ENCODE data around the gene DNAJC5.
"Not testable (repeated sequence)": the region's sequence is repeated elsewhere in the genome, so short reads cannot be mapped to it uniquely, and the experiment has no call there.

DNAJC5 gene

DNA sequence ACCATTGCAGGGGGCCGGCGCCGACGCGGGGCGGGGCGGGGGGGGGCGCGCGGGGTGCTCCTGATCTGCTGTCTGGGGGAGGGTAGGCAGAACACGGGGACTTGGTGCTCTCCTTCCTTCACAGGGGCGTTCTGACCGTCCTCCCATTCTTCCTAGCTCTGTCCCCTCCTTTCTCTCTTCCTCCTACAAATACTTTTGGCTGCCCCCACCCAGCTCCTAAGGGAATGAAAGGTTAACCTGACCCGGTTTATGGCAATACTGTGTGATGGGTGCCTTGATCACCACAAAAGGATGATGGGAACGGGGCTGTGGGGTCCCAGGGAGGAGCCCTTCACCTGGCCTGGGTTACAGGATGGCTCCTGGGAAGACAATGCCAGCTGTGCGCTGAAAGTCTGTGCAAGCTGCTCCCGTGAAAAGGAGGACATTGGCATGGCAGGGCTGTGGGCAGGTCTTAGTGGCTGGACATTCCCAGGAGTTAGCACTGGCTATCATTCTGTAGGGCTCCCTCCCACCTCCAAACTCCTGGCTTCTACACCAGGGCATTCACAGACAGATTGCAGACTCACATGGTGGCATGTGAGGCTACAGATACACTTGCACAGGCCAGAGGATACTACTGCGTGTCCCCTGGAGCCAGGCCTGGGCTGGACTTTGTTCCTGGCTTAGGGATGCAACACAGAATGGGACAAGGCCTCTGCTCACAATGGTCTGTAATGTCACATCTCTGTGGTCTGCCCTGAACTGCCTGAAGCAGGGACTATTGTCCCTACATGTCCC, 31.7 kb upstream of the DNAJC5 start:
- Histone ChIP-seq H3K9me3 (ENCODE audit: control insufficient read depth in 1 of 2, low read length in 2 of 2) (no peaks in the 10 kb centered on the region), H3K4me1 (ENCODE audit: control insufficient read depth in 1 of 2, insufficient read depth in 2 of 2, low read length in 2 of 2) (peaks cover 5 to 37% of the 10 kb centered on the region in 2 donors), H3K4me3 (ENCODE audit: low read depth in 1 of 2, low read length in 2 of 2) (peak overlapping the region; percentile 78 to 95), H3K27me3 (ENCODE audit: low read depth, low read length) (no peaks in the 10 kb centered on the region), H3K36me3 (ENCODE audit: control insufficient read depth in 1 of 2, insufficient read depth in 2 of 2, low read length in 2 of 2) (peaks cover 0 to 22% of the 10 kb centered on the region in 2 donors), H3K27ac (ENCODE audit: low read length) (peak overlapping the region; percentile 92)

DNA sequence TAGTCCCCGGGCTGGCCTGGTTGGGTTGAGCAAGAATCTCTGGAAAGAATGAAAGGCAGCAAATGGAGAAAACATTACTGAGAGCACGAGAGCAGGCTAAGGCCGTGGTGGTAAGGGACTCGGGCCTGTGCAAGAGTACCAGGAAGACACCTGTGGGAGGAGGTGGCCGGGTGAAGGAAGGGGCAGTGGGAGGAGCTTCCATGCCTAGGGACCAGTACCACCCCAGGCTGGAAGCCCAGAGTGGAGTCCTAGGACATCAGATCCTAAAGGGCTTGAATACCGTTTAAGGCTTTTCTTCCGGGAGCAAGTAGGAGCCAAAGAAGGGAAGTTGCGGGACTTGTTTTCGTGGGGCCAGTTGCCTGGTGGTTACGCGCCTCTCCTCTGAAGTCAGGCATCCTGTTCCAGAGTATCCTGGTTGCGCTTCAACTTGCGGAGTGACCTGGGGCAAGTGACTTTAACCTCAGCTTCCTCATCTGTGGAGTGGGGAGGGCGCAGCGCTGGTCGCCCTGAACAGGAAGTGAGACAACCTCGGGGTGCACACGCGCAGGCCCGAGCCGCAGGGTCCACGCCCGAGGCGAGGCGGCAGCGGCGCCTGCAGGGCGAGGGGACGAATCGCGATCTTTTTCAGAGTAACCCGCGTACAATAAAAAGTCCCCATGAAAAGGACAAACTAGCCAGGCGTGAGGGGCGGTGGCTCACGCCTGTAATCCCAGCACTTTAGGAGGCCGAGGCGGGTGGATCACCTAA, 31.0 kb upstream of the DNAJC5 start:
- H3K4me3 ChIP-seq (ENCODE audit: low read depth in 1 of 2, low read length in 2 of 2): peak overlapping the region; percentile 78 to 95
- peak overlapping the region; percentile 92 for H3K27ac ChIP-seq (ENCODE audit: low read length)
- H3K27me3 ChIP-seq (ENCODE audit: low read depth, low read length): no peaks in the 10 kb centered on the region
- peaks cover 3 to 29% of the 10 kb centered on the region in 2 donors for H3K4me1 ChIP-seq (ENCODE audit: control insufficient read depth in 1 of 2, insufficient read depth in 2 of 2, low read length in 2 of 2)
- H3K36me3 ChIP-seq (ENCODE audit: control insufficient read depth in 1 of 2, insufficient read depth in 2 of 2, low read length in 2 of 2): peaks cover 1 to 29% of the 10 kb centered on the region in 2 donors
- H3K9me3 ChIP-seq (ENCODE audit: control insufficient read depth in 1 of 2, low read length in 2 of 2): no peaks in the 10 kb centered on the region

DNA sequence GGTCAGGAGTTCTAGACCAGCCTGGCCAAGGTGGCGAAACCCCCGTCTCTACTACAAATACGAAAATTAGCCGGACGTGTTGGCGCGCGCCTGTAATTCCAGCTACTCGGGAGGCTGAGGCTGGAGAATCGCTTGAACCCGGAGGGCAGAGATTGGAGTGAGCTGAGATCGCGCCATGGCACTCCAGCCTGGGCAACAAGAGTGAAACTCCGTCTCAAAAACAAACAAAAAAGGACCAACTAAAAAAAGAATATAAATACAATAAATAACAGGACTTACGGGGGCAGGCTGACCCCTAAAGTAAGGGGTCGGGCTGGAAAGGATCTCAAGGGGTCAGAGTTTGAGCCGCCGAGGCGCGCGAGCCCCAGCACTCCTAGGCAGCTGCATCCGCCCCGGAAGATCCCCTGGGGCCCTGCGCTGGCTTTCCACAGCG, 30.4 kb upstream of the DNAJC5 start:
- peak overlapping the region; percentile 92 for H3K27ac ChIP-seq (ENCODE audit: low read length)
- H3K9me3 ChIP-seq (ENCODE audit: control insufficient read depth in 1 of 2, low read length in 2 of 2): no peaks in the 10 kb centered on the region
- H3K4me3 ChIP-seq (ENCODE audit: low read depth in 1 of 2, low read length in 2 of 2): peak overlapping the region; percentile 78 to 95
- H3K36me3 ChIP-seq (ENCODE audit: control insufficient read depth in 1 of 2, insufficient read depth in 2 of 2, low read length in 2 of 2): peaks cover 7 to 35% of the 10 kb centered on the region in 2 donors
- H3K4me1 ChIP-seq (ENCODE audit: control insufficient read depth in 1 of 2, insufficient read depth in 2 of 2, low read length in 2 of 2): peaks cover 0 to 23% of the 10 kb centered on the region in 2 donors
- no peaks in the 10 kb centered on the region for H3K27me3 ChIP-seq (ENCODE audit: low read depth, low read length)

DNA sequence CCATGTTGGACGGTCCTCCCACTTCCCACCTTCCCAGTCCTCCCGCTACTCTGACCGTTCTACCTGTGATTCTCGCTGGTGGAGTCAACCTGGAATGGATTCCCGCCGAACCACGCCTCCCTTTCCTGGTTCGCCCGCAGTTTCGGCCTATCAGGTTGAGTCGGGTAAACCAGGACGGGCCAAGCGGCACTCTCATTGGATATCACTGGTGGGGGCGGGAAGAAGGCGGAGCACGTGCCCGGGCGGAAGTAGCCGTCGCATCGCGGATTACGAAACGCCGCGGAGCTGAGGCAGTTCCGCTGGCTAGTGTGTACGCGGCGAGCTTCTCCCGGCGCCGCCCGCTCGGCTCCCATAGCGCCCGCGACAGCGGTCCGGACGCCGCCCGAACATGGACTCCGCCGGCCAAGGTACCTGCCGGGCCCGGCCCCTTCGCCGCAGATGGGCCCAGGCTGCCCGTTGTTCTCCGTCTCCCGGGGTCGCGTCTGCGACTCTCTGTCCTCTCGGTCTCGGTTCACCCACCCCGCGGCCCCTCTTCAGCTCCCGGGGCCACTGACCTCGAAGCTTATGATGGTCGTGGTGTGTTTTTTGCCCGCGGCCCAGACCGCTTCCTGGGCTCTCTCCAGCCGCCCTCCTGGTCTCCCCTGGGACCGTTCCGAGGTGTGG, 29.8 kb upstream of the DNAJC5 start, which contains the start of gene TPD52L2:
TSS of gene TPD52L2 (plus strand) at position 293 of the 663 bp plus-strand sequence. CDS start at position 389, 96 bp downstream.
- Histone ChIP-seq H3K36me3 (ENCODE audit: control insufficient read depth in 1 of 2, insufficient read depth in 2 of 2, low read length in 2 of 2) (peaks cover 10 to 39% of the 10 kb centered on the region in 2 donors), H3K4me1 (ENCODE audit: control insufficient read depth in 1 of 2, insufficient read depth in 2 of 2, low read length in 2 of 2) (peaks cover 0 to 23% of the 10 kb centered on the region in 2 donors)

DNA sequence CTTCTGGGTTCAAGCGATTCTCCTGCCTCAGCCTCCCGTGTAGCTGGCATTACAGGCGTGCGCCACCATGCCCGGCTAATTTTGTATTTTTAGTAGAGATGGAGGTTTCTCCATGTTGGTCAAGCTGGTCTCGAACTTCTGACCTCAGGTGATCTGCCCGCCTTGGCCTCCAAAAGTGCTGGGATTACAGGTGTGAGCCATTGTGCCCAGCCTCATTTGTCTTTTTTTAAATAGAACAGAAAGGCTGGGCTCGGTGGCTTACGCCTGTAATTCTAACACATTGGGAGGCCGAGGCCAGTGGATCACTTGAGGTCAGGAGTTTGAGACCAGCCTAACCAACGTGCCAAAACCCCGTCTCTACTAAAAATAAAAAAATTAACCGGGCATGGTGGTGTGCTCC, 27.9 kb upstream of the DNAJC5 start:
- H3K4me3 ChIP-seq (ENCODE audit: low read depth in 1 of 2, low read length in 2 of 2); H3K9me3 ChIP-seq (ENCODE audit: control insufficient read depth in 1 of 2, low read length in 2 of 2); H3K27me3 ChIP-seq (ENCODE audit: low read depth, low read length); H3K27ac ChIP-seq (ENCODE audit: low read length): not testable (repeated sequence)
- Histone ChIP-seq H3K36me3 (ENCODE audit: control insufficient read depth in 1 of 2, insufficient read depth in 2 of 2, low read length in 2 of 2) (peaks cover 13 to 44% of the 10 kb centered on the region in 2 donors), H3K4me1 (ENCODE audit: control insufficient read depth in 1 of 2, insufficient read depth in 2 of 2, low read length in 2 of 2) (peaks cover 0 to 23% of the 10 kb centered on the region in 2 donors)

More for the DNA sequence above, 29.8 kb upstream of the DNAJC5 start, which contains the start of gene TPD52L2:
- peak within 1 kb of the TSS; percentile 92 for H3K27ac ChIP-seq (ENCODE audit: low read length)
- no peaks in the 10 kb centered on the region for H3K27me3 ChIP-seq (ENCODE audit: low read depth, low read length)
- peak within 1 kb of the TSS; percentile 78 to 95 for H3K4me3 ChIP-seq (ENCODE audit: low read depth in 1 of 2, low read length in 2 of 2)
- no peaks in the 10 kb centered on the region for H3K9me3 ChIP-seq (ENCODE audit: control insufficient read depth in 1 of 2, low read length in 2 of 2)

DNA sequence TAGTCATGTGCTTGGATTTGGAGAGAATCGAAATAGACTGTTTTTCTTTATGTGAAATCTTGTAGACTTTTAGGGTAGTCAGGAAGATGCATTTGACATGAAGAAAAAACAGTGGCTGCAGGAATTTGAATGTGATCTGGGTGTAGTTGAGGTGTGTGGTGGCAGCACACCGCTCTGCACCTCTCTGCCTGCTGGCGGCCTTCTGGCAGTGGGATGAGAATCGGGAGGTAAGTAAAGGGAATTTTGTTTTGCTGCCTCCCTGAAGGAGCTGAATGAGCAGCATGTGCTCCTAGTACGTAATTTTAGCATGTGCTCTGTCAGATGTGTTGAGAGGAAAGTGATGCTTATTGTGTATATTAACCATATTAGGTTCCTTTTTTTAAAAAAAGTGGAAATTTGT, 26.7 kb upstream of the DNAJC5 start:
- Histone ChIP-seq H3K36me3 (ENCODE audit: control insufficient read depth in 1 of 2, insufficient read depth in 2 of 2, low read length in 2 of 2) (peaks cover 15 to 39% of the 10 kb centered on the region in 2 donors), H3K4me1 (ENCODE audit: control insufficient read depth in 1 of 2, insufficient read depth in 2 of 2, low read length in 2 of 2) (peaks cover 0 to 21% of the 10 kb centered on the region in 2 donors), H3K27ac (ENCODE audit: low read length) (no peak overlapping the region)

DNA sequence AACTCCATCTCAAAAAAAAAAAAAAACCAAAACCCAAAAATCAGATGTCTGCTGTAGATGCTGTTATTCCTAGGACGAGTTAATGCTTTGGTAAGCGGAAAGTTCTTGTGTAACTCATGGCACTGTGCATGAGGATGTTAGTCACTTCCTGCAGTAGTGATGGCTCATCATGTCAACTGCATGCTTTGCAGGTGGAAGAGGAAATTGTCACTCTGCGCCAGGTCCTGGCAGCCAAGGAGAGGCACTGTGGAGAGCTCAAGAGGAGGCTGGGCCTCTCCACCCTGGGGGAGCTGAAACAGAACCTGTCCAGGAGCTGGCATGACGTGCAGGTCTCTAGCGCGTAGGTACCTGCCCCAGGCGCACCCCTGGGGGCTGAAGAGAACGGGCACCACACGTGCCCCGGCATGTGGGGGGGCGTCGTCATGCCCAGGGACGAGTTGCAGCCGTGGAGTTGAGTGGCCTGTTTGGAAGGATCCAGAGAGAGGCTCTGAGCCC, 21.4 kb upstream of the DNAJC5 start:
- H3K4me3 ChIP-seq (ENCODE audit: low read depth in 1 of 2, low read length in 2 of 2): no peak overlapping the region
- peaks cover 41 to 70% of the 10 kb centered on the region in 2 donors for H3K36me3 ChIP-seq (ENCODE audit: control insufficient read depth in 1 of 2, insufficient read depth in 2 of 2, low read length in 2 of 2)
- H3K27ac ChIP-seq (ENCODE audit: low read length): no peak overlapping the region

More for the DNA sequence above, 26.7 kb upstream of the DNAJC5 start:
- Histone ChIP-seq H3K27me3 (ENCODE audit: low read depth, low read length) (no peaks in the 10 kb centered on the region), H3K4me3 (ENCODE audit: low read depth in 1 of 2, low read length in 2 of 2) (no peak overlapping the region), H3K9me3 (ENCODE audit: control insufficient read depth in 1 of 2, low read length in 2 of 2) (no peaks in the 10 kb centered on the region)

DNA sequence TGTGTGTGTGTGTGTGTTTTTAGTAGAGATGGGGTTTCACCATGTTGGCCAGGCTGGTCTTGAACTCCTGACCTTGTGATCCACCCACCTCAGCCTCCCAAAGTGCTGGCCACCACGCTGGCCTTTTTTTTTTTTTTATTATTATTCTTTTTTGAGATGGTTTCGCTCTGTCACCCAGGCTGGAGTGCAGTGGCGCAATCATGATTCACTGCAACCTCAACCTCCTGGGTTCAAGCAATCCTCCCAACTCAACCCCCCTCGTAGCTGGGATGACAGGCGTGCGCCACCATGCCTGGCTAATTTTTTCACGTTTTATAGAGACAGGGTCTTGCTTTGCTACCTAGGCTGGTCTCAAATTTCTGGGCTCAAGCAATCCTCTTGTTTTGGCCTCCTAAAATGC, 20.7 kb upstream of the DNAJC5 start:
- peaks cover 42 to 64% of the 10 kb centered on the region in 2 donors for H3K36me3 ChIP-seq (ENCODE audit: control insufficient read depth in 1 of 2, insufficient read depth in 2 of 2, low read length in 2 of 2)
- not testable (repeated sequence) for H3K27me3 ChIP-seq (ENCODE audit: low read depth, low read length); H3K4me3 ChIP-seq (ENCODE audit: low read depth in 1 of 2, low read length in 2 of 2); H3K27ac ChIP-seq (ENCODE audit: low read length); H3K4me1 ChIP-seq (ENCODE audit: control insufficient read depth in 1 of 2, insufficient read depth in 2 of 2, low read length in 2 of 2); H3K9me3 ChIP-seq (ENCODE audit: control insufficient read depth in 1 of 2, low read length in 2 of 2)

More for the DNA sequence above, 21.4 kb upstream of the DNAJC5 start:
- no peaks in the 10 kb centered on the region for H3K4me1 ChIP-seq (ENCODE audit: control insufficient read depth in 1 of 2, insufficient read depth in 2 of 2, low read length in 2 of 2)
- no peaks in the 10 kb centered on the region for H3K27me3 ChIP-seq (ENCODE audit: low read depth, low read length)
- no peaks in the 10 kb centered on the region for H3K9me3 ChIP-seq (ENCODE audit: control insufficient read depth in 1 of 2, low read length in 2 of 2)

DNA sequence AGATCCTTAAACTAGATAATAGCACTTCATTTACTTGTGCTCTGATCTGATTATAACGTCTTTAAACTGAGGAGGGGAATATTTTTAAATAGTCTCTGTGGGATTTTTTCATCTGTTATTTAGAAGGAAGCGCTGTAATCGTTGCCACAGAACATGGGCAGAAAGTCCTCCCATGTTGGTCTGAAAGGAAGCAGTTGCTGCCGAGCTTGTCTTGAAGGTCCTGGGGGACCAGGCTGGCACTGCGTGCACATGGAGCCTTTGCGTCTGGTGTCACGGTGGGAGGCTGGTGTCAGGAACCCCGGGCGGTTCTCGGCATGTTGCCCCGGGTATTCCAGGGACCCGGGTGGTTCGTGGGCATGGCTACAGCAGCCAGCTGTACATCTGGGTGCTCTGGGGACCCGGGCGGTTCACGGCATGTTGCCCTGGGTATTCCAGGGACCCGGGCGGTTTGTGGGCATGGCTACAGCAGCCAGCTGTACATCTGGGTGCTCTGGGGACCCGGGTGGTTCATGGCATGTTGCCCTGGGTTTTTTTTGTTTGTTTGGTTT, 18.4 kb upstream of the DNAJC5 start:
- Histone ChIP-seq H3K9me3 (ENCODE audit: control insufficient read depth in 1 of 2, low read length in 2 of 2) (no peaks in the 10 kb centered on the region), H3K36me3 (ENCODE audit: control insufficient read depth in 1 of 2, insufficient read depth in 2 of 2, low read length in 2 of 2) (peaks cover 36 to 46% of the 10 kb centered on the region in 2 donors), H3K4me1 (ENCODE audit: control insufficient read depth in 1 of 2, insufficient read depth in 2 of 2, low read length in 2 of 2) (no peaks in the 10 kb centered on the region), H3K4me3 (ENCODE audit: low read depth in 1 of 2, low read length in 2 of 2) (no peak overlapping the region), H3K27ac (ENCODE audit: low read length) (no peak overlapping the region), H3K27me3 (ENCODE audit: low read depth, low read length) (no peaks in the 10 kb centered on the region)

DNA sequence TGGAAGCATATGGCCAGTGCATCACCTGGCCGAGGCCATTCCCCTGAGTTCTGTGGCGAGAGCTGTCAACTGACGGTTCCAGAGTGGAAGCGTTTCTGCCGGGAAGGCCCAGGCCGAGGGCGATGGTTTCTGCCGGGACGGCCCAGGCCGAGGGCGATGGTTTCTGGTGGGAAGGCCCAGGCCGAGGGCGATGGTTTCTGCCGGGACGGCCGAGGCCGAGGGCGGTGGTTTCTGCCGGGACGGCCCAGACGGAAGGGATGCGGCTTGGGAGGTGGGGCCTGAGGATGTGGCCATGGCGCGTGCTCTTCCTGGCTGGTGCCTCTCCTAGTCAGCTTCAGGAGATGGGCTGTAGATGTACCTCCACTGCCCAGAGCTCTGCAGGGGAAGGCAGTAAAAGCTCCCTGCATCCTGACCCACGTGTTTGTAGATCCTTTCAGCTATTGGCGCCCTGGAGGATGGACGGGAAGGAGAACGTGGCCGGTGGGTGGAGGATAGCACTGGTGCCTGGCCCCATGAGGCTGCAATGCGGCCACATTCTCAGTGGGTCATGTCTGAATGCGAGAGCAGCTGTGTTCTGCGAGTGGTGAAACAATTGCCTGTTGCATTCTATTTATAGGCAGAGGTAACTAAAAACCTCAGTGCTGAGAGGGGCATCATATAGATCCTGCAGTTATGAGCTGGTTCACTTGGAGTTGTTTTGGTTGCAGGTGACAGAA, 17.0 kb upstream of the DNAJC5 start:
- H3K9me3 ChIP-seq (ENCODE audit: control insufficient read depth in 1 of 2, low read length in 2 of 2): no peaks in the 10 kb centered on the region
- no peak overlapping the region for H3K27ac ChIP-seq (ENCODE audit: low read length)
- no peaks in the 10 kb centered on the region for H3K4me1 ChIP-seq (ENCODE audit: control insufficient read depth in 1 of 2, insufficient read depth in 2 of 2, low read length in 2 of 2)
- H3K4me3 ChIP-seq (ENCODE audit: low read depth in 1 of 2, low read length in 2 of 2): no peak overlapping the region
- peaks cover 35 to 48% of the 10 kb centered on the region in 2 donors for H3K36me3 ChIP-seq (ENCODE audit: control insufficient read depth in 1 of 2, insufficient read depth in 2 of 2, low read length in 2 of 2)
- no peaks in the 10 kb centered on the region for H3K27me3 ChIP-seq (ENCODE audit: low read depth, low read length)
